H9 (cell line): Measurements from ENCODE around the gene DNAJC10. TPM values are rescaled to one million over a fixed set of nuclear protein-coding genes. Genes with fewer than 3 reads are reported as not detected.

ENCODE experiments used
- DNase-seq: peaks from one replicate; pipeline ENCODE4 v3.0.0-alpha.2; 2017
- H2AFZ ChIP-seq: one replicate; pipeline ENCODE4 v1.6.1; 2013; ENCODE audit warnings: mild to moderate bottlenecking, low read length, control low read depth, moderate library complexity
- H2AK5ac ChIP-seq: 2 replicates; pipeline ENCODE4 v1.6.1; 2013; ENCODE audit warnings: low read length, control low read depth, mixed read lengths; ENCODE audit not compliant: insufficient read length
- H2BK120ac ChIP-seq: one replicate; pipeline ENCODE4 v1.6.1; 2013; ENCODE audit warnings: low read depth, mild to moderate bottlenecking, low read length, control low read depth, inconsistent platforms; ENCODE audit not compliant: poor library complexity, severe bottlenecking
- H2BK12ac ChIP-seq: 2 replicates; pipeline ENCODE4 v1.6.1; 2013; ENCODE audit warnings: low read length, control low read depth, mixed read lengths, low read depth; ENCODE audit not compliant: insufficient read length
- H2BK15ac ChIP-seq: 2 replicates; pipeline ENCODE4 v1.6.1; 2013; ENCODE audit warnings: low read depth, low read length, control low read depth
- H2BK20ac ChIP-seq: one replicate; pipeline ENCODE4 v1.6.1; 2013; ENCODE audit warnings: low read depth, mild to moderate bottlenecking, low read length, control low read depth, inconsistent platforms; ENCODE audit not compliant: poor library complexity, severe bottlenecking
- H2BK5ac ChIP-seq: 2 replicates; pipeline ENCODE4 v1.6.1; 2013; ENCODE audit warnings: low read length, control low read depth, mixed read lengths; ENCODE audit not compliant: insufficient read length
- H3K14ac ChIP-seq: 2 replicates; pipeline ENCODE4 v1.6.1; 2013; ENCODE audit warnings: low read length, control low read depth; ENCODE audit not compliant: insufficient read depth
- H3K18ac ChIP-seq: 2 replicates; pipeline ENCODE4 v1.6.1; 2013; ENCODE audit warnings: low read depth, mild to moderate bottlenecking, mixed read lengths, low read length, control low read depth; ENCODE audit not compliant: insufficient read length
- H3K23ac ChIP-seq: 2 replicates; pipeline ENCODE4 v1.6.1; 2013; ENCODE audit warnings: low read length, control low read depth, mixed read lengths, low read depth; ENCODE audit not compliant: insufficient read length
- H3K23me2 ChIP-seq: 2 replicates; pipeline ENCODE4 v1.6.1; 2013; ENCODE audit warnings: low read depth, mild to moderate bottlenecking, mixed read lengths, low read length, control low read depth; ENCODE audit not compliant: insufficient read length, poor library complexity, severe bottlenecking
- H3K27ac ChIP-seq: 2 replicates; pipeline ENCODE4 v1.5.1; 2013; ENCODE audit warnings: low read length, control low read depth, mixed read lengths, low read depth; ENCODE audit not compliant: insufficient read length
- H3K27me3 ChIP-seq: 2 replicates; pipeline ENCODE4 v1.6.1; 2013; ENCODE audit warnings: low read length, control low read depth, inconsistent platforms; ENCODE audit not compliant: insufficient read depth
- H3K4ac ChIP-seq: 2 replicates; pipeline ENCODE4 v1.6.1; 2013; ENCODE audit warnings: low read depth, mild to moderate bottlenecking, control low read depth, inconsistent platforms, low read length, moderate library complexity
- H3K4me1 ChIP-seq: 2 replicates; pipeline ENCODE4 v1.6.1; 2013; ENCODE audit warnings: low read length, control low read depth, inconsistent platforms; ENCODE audit not compliant: insufficient read depth
- H3K4me2 ChIP-seq: 2 replicates; pipeline ENCODE4 v1.6.1; 2013; ENCODE audit warnings: low read length, control low read depth, mixed read lengths; ENCODE audit not compliant: insufficient read length, insufficient read depth
- H3K56ac ChIP-seq: 2 replicates; pipeline ENCODE4 v1.6.1; 2013; ENCODE audit warnings: low read depth, mild to moderate bottlenecking, mixed read lengths, low read length, control low read depth; ENCODE audit not compliant: insufficient read length
- H3K79me1 ChIP-seq: 2 replicates; pipeline ENCODE4 v1.6.1; 2013; ENCODE audit warnings: low read depth, mild to moderate bottlenecking, moderate library complexity, low read length, control low read depth, inconsistent platforms; ENCODE audit not compliant: insufficient read depth, poor library complexity, severe bottlenecking
- H3K79me2 ChIP-seq: 2 replicates; pipeline ENCODE4 v1.6.1; 2013; ENCODE audit warnings: low read length, control low read depth, inconsistent platforms; ENCODE audit not compliant: insufficient read depth
- H3K9ac ChIP-seq: 2 replicates; pipeline ENCODE4 v1.6.1; 2013; ENCODE audit warnings: low read length, control low read depth, mixed read lengths; ENCODE audit not compliant: insufficient read length; ENCODE audit errors: extremely low read depth
- H3K9me3 ChIP-seq: one replicate; pipeline ENCODE4 v1.6.1; 2013; ENCODE audit warnings: low read depth, low read length, inconsistent platforms; ENCODE audit not compliant: control insufficient read depth
- H3T11ph ChIP-seq: one replicate; pipeline ENCODE4 v1.6.1; 2013; ENCODE audit warnings: mild to moderate bottlenecking, low read length, control low read depth, inconsistent platforms
- H4K20me1 ChIP-seq: one replicate; pipeline ENCODE4 v1.6.1; 2013; ENCODE audit not compliant: control insufficient read depth, insufficient read length, insufficient read depth
- H4K5ac ChIP-seq: 2 replicates; pipeline ENCODE4 v1.6.1; 2013; ENCODE audit warnings: low read depth, mild to moderate bottlenecking, mixed read lengths, low read length, control low read depth; ENCODE audit not compliant: insufficient read length
- H4K8ac ChIP-seq: replicated peaks from 2 replicates; pipeline ENCODE4 v1.6.1; 2013; ENCODE audit warnings: low read length, control low read depth, mixed read lengths, low read depth; ENCODE audit not compliant: insufficient read length
- H4K91ac ChIP-seq: 2 replicates; pipeline ENCODE4 v1.6.1; 2013; ENCODE audit warnings: low read depth, mild to moderate bottlenecking, moderate library complexity, mixed read lengths, low read length, control low read depth; ENCODE audit not compliant: insufficient read length
- H3K27ac Mint-ChIP-seq, 3 experiments: 2 replicates in 2 of 3; 3 replicates in 1 of 3; pipeline ENCODE4 v1.8.0; 2020 to 2021; ENCODE audit warnings: mixed read lengths in 3 of 3, mild to moderate bottlenecking in 1 of 3, moderate library complexity in 1 of 3
- H3K27me3 Mint-ChIP-seq: 2 replicates; pipeline ENCODE4 v1.8.0; 2021; ENCODE audit warnings: low read depth, mild to moderate bottlenecking, moderate library complexity, mixed read lengths
- H3K36me3 Mint-ChIP-seq, 3 experiments: 2 replicates in 2 of 3; 3 replicates in 1 of 3; pipeline ENCODE4 v1.8.0; 2020 to 2021; ENCODE audit warnings: low read depth in 3 of 3, mixed read lengths in 3 of 3; ENCODE audit not compliant: insufficient read depth in 1 of 3
- H3K4me1 Mint-ChIP-seq, 2 experiments: 2 replicates each; pipeline ENCODE4 v1.8.0; 2020; ENCODE audit warnings: mixed read lengths in 2 of 2
- H3K4me3 Mint-ChIP-seq, 2 experiments: 2 replicates in 1 of 2; 3 replicates in 1 of 2; pipeline ENCODE4 v1.8.0; 2020 to 2021; ENCODE audit warnings: mild to moderate bottlenecking in 2 of 2, mixed read lengths in 2 of 2, moderate library complexity in 1 of 2
- H3K9me3 Mint-ChIP-seq, 2 experiments: 2 replicates in 1 of 2; 3 replicates in 1 of 2; pipeline ENCODE4 v1.8.0; 2020; ENCODE audit warnings: mild to moderate bottlenecking in 2 of 2, mixed read lengths in 2 of 2, moderate library complexity in 1 of 2
- CTCF ChIP-seq: fragments of 200-600 bp; sonication (generic); conservative IDR thresholded peaks from 3 replicates; pipeline ENCODE4 v1.8.0; 2021; ENCODE audit warnings: antibody characterized with exemption, mild to moderate bottlenecking
- WGBS: extraction: QIAGEN DNeasy Blood & Tissue Kit; methylation state at CpG from one replicate; pipeline ENCODE4 v1.1.7; 2013; ENCODE audit warnings: missing lambda C conversion rate, low lambda C conversion rate, mixed read lengths; ENCODE audit not compliant: insufficient read length; ENCODE audit errors: extremely low coverage; 5-methylcytosine and 5-hydroxymethylcytosine counted together
- total RNA-seq: library from RNA; stranded (reverse); gene quantifications from 2 replicates; pipeline ENCODE4 v1.2.1, GENCODE V29; 2021

The DNAJC10 gene
- total RNA-seq, 1 experiment from 2014 or later = 129 TPM

- no peak overlapping the region for H3T11ph ChIP-seq
- H3K9ac ChIP-seq = no peak overlapping the region
- no peak overlapping the region for H3K23ac ChIP-seq
- no CpG with 5 or more reads among the region's 6 CpGs for WGBS
- H3K4me1 ChIP-seq = no peaks in the 10 kb centered on the region
- no peak for TF ChIP-seq CTCF
- H3K56ac ChIP-seq = no peak overlapping the region
- Mint-ChIP-seq H3K27ac (no peak overlapping the region; a peak in 1 of 7 replicates), H3K27me3 (no peaks in the 10 kb centered on the region), H3K36me3 (peaks cover 39 to 74% (median 59%) of the 10 kb centered on the region in 3 experiments), H3K9me3 (peaks cover 16 to 24% of the 10 kb centered on the region in 2 experiments), H3K4me1 (peaks cover 2 to 3% of the 10 kb centered on the region in 2 experiments; a peak in 1 of 4 replicates), H3K4me3 (no peak overlapping the region)
- no peaks in the 10 kb centered on the region for H3K27me3 ChIP-seq
- no peaks in the 10 kb centered on the region for H3K79me1 ChIP-seq
- H3K9me3 ChIP-seq = no peaks in the 10 kb centered on the region
- no peak overlapping the region for H2BK5ac ChIP-seq
- no peak overlapping the region for H3K27ac ChIP-seq
- H2BK12ac ChIP-seq = no peak overlapping the region
- no peak overlapping the region for H3K14ac ChIP-seq
- H3K4ac ChIP-seq = no peak overlapping the region
- H2AK5ac ChIP-seq = no peak overlapping the region
- no peak overlapping the region for H3K4me2 ChIP-seq
- no peak overlapping the region for H4K5ac ChIP-seq
- H3K18ac ChIP-seq = no peak overlapping the region
- H2BK15ac ChIP-seq = no peak overlapping the region
- H4K20me1 ChIP-seq = no peaks in the 10 kb centered on the region
- no peak overlapping the region for H2BK20ac ChIP-seq
- no peak overlapping the region for H4K91ac ChIP-seq
- no peak overlapping the region for H2BK120ac ChIP-seq
- no peaks in the 10 kb centered on the region for H3K23me2 ChIP-seq
- H3K79me2 ChIP-seq = no peaks in the 10 kb centered on the region
- no peak overlapping the region for H2AFZ ChIP-seq
- no peak for DNase-seq
- H4K8ac ChIP-seq = no peak overlapping the region
Measured at GRCh38 chr2:182766626-182767025, 50.6 kb downstream of the DNAJC10 start.
